Right hindlimb (tissue), 1 donor: ENCODE data around the gene GSS.

ENCODE experiments used
- DNase-seq: peaks from one replicate; pipeline ENCODE4 v3.0.0-alpha.2; 2018

The GSS gene

GRCh38 chr20:34977365-34978091 is 21.9 kb upstream of the GSS start:
- no peak for DNase-seq

GRCh38 chr20:34976286-34976685 is 20.7 kb upstream of the GSS start:
- no peak for DNase-seq

GRCh38 chr20:34974246-34974645 is 18.6 kb upstream of the GSS start:
- DNase-seq: no peak

- DNase-seq: no peak
Measured at GRCh38 chr20:34971561-34972235, 16.1 kb upstream of the GSS start.

- no peak for DNase-seq
Measured at GRCh38 chr20:34970846-34971560, 15.4 kb upstream of the GSS start.

GRCh38 chr20:34970193-34970840 is 14.7 kb upstream of the GSS start:
- DNase-seq: no peak

- no peak for DNase-seq
Measured at GRCh38 chr20:34968042-34968775, 12.6 kb upstream of the GSS start.

- no peak for DNase-seq
Measured at GRCh38 chr20:34967421-34967820, 11.8 kb upstream of the GSS start.

GRCh38 chr20:34965051-34965450 is 9.4 kb upstream of the GSS start:
- no peak for DNase-seq

GRCh38 chr20:34964486-34964885 is 8.9 kb upstream of the GSS start:
- no peak for DNase-seq

- no peak for DNase-seq
Measured at GRCh38 chr20:34956751-34957472, 1.3 kb upstream of the GSS start.

- no peak for DNase-seq
Measured at GRCh38 chr20:34956041-34956458, 444 bp upstream of the GSS start.

- peak; percentile 60 for DNase-seq
Measured at GRCh38 chr20:34954904-34955230, 739 bp downstream of the GSS start.

- DNase-seq: no peak
Measured at GRCh38 chr20:34953960-34954359, 1.6 kb downstream of the GSS start.

- no peak for DNase-seq
Measured at GRCh38 chr20:34952671-34953070, 2.9 kb downstream of the GSS start.

- no peak for DNase-seq
Measured at GRCh38 chr20:34951652-34952051, 4.0 kb downstream of the GSS start.

GRCh38 chr20:34951252-34951651 is 4.4 kb downstream of the GSS start:
- DNase-seq: no peak

- no peak for DNase-seq
Measured at GRCh38 chr20:34949120-34949519, 6.5 kb downstream of the GSS start.

GRCh38 chr20:34948030-34948429 is 7.6 kb downstream of the GSS start:
- DNase-seq: no peak

GRCh38 chr20:34947336-34947735 is 8.3 kb downstream of the GSS start:
- no peak for DNase-seq

- no peak for DNase-seq
Measured at GRCh38 chr20:34946661-34947060, 8.9 kb downstream of the GSS start.
